HG03457 (cell line): Measurements from ENCODE around the gene IL31.

ENCODE experiments used
- ATAC-seq: cut with Tn5 transposase; IDR thresholded peaks from one replicate; pipeline ENCODE4 v1.9.1; 2021; ENCODE audit warnings: moderate number of reproducible peaks; ENCODE audit not compliant: unreplicated experiment

IL31 gene

DNA sequence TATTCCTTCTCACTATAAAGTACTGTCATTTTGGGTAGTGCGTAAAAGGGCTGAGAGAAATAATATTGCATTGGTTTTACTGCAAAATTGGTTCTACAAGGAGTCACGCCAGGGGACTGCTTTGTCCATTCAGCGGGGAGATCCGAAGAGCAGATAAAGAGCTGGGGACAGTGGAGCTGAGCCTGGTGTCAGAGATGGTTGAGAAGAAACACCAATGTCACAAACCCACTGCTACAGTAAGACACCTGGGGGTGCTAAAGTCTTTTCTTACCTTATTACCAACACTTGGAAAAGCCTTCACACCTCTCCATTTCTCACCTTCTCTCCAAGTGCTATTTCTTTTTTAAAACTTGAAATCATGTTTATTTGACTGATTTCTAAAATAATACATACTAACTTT is 14.1 kb downstream of the IL31 start:
- no peak for ATAC-seq

- no peak for ATAC-seq
These were observed 15.2 kb downstream of the IL31 start for GRCh38 chr12:122158700-122159285.

DNA sequence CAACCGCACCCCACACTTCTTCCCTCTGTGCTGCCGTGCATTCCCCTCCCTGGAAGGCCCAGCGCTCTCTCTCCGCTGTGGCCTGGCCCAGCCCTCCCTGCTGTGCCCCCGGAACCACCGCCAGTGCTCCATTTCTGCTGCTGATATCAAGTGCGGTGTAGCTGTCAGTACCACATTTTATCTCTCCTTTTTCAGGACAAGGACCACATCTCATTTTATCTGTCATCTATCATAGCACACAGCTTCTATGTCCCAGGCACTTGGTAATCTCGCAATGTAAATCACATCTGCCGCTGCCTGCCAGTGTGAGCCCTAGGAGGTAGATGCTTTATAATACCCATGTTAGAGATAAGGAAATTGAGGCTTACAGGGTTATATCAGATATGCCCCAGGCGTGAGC is 18.3 kb downstream of the IL31 start:
- ATAC-seq: no peak

- no peak for ATAC-seq
These were observed 21.3 kb downstream of the IL31 start for GRCh38 chr12:122152754-122153153.

GRCh38 chr12:122150127-122150681 is 23.8 kb downstream of the IL31 start:
- no peak for ATAC-seq

GRCh38 chr12:122148657-122149056 is 25.4 kb downstream of the IL31 start:
- no peak for ATAC-seq

DNA sequence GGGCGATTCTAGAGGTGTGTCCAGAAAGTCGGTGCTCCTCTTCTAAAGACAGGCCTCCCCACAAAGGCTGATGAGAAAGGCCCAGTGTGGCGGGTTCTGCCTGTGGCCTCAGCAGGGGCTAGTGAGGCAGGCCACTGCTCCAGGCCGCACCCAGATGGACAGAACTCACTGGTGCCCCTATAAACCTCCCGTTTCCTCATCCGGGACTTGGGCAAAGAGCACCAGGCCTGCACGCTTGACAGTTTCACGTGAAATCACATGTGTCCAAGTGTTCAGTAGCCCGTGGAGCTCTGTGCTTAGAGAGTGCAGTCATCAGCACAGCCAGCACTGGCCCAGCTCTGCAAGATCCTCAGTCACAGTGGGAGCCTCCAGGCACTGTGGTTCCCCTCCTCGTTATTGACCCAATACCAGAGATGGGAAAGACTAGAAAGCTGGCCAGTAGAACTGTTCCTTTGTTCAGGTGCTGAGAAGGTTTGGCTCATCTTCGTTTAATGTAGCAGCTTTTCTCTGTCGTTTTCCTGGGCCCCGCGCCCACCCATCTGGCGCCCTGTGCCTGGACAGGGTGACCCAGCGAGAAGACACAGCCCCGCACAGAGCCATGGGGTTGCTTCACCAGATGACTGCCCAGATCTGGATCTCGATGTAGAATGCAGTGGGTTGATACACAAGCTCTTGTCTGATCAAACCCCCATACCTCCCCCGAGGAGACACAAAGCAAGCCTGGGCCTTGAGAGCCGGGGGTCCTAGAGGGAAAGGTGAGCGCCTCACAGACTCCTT is 26.3 kb downstream of the IL31 start:
- no peak for ATAC-seq

DNA sequence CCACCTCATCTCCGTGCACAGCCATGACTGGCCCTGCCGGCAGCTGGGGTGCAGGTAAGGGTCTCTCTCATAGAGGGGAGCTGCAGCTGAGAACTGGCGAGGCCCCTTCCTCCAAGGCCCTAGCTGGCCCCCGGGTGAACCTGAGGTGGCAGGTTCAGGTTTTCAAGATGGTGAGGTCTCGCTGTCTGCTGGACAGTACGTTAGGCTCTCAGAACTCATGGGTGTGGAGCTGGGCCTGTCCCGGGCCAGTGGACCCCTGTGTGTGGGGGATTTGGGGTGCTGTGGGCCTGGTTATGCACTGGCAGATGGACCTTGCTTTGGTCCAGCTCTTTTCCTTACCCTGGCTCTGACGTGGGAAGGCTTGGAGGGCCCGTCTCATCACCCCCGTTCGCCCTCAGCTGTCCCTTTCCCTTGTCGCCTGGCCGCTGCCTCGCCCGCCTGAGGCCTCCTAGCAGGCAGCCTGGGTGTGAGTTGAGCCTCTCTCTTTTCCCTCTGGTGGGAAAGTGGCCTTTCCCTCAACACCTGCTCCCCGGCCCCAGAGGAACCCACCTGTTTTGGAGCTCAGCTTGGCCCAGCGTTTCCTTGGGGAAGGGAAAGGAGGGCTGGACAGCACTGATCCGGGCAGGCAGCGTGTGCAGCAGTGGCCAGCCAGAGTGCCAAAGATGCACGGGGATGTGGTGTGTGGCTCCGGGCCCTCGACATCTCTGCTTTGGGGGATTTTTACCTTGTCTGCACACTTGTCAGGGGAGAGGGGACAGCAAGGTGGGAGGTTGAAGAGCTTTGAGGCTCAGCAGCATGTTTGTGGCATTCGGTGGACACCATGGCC is 28.3 kb downstream of the IL31 start:
- ATAC-seq: no peak

GRCh38 chr12:122144885-122145284 is 29.1 kb downstream of the IL31 start:
- no peak for ATAC-seq

- no peak for ATAC-seq
These were observed 31.2 kb downstream of the IL31 start for GRCh38 chr12:122142857-122143256.

- ATAC-seq: no peak
These were observed 31.9 kb downstream of the IL31 start for GRCh38 chr12:122141911-122142725.

- no peak for ATAC-seq
These were observed 33.4 kb downstream of the IL31 start for GRCh38 chr12:122140467-122141257.

DNA sequence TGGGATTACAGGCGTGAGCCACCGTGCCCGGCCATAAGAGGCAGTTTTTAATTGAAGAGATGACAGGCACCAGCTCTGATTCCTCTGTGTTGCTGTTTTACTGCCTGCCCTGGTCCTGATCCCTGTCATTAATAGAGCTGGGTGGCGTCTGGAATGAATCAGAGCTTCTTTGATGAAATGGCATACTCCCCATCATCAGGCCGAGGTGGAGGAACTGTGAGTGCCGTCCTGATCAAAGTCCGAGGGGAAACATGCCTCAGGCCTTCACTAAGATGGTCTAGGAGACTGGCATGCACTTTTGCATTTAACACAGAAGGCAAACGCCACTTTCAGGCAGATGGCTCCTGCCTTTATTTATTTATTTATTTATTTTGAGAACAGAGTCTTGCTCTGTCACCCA is 34.1 kb downstream of the IL31 start:
- no peak for ATAC-seq

DNA sequence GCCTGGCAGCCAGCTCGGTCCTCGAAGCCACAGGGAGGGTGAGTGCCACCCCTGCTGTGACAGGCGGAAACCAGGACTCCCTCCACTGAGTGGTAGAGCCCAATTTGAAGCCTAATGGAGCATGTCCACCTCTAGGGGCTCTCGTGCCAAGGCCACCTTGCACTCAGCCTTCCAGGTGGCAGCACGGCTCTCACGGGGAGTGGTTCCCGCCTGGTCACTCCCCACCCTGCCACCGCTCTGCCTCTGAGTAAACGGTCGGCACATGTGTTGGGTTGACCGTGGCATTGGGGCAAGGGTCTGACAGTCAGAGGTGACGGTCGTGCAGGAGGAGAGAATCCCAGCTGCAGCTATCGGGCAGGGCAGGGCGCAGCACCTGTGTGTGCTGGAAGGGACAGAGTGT is 34.8 kb downstream of the IL31 start:
- ATAC-seq: no peak

DNA sequence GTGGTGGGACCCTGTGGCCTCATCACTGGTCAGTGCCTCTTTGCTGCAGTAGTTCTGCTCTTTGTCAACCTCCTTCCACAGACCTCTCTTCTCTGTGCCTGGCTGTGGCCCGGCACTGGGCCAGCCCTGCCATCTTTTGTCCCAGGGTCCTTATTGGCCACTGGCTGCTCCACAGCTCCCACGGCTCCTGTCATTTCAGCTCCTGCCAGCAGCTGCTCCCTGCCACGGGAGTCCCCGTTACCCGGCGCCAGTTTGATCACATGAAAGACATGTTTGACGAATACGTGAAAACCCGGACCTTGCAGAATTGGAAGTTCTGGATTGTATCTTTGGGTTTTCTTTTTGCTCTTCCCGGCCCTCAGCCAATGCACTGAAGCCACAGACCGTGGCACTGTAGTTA is 35.4 kb downstream of the IL31 start:
- ATAC-seq: no peak

DNA sequence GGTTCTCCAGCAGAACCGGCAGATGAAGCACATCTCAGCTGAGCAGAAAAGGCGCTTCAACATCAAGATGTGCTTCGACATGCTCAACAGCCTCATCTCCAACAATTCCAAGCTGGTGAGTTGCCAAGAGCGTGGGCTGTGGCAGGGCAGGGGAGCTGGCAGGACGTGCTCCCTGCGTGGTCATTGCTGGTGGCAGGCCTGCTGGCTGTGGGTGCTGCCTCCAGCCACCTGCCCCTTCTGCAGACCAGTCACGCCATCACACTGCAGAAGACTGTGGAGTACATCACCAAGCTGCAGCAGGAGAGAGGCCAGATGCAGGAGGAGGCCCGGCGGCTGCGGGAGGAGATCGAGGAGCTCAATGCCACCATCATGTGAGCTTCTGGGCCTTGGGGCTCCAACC is 35.8 kb downstream of the IL31 start:
- ATAC-seq: no peak

- ATAC-seq: no peak
These were observed 36.3 kb downstream of the IL31 start for GRCh38 chr12:122137681-122138080.

DNA sequence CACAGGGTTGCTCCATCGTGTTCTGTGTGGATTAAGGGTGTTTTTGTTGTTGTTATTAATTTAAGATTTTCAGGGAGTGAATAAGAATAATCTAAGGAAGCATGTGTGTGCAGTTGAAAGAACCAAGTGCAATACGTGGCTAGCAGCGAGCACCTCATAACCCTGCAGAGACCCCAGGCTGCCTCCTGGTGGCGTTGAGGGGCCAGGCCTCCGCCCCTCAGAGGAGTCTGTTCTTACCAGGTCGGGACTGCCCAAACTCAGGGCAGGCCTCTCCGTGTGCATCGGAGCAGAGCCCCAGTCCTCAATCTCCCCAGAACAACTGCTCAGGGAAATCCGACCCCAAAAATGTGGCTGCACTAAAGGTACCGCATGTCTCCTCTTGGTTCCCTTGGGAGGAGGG is 36.8 kb downstream of the IL31 start:
- ATAC-seq: no peak

DNA sequence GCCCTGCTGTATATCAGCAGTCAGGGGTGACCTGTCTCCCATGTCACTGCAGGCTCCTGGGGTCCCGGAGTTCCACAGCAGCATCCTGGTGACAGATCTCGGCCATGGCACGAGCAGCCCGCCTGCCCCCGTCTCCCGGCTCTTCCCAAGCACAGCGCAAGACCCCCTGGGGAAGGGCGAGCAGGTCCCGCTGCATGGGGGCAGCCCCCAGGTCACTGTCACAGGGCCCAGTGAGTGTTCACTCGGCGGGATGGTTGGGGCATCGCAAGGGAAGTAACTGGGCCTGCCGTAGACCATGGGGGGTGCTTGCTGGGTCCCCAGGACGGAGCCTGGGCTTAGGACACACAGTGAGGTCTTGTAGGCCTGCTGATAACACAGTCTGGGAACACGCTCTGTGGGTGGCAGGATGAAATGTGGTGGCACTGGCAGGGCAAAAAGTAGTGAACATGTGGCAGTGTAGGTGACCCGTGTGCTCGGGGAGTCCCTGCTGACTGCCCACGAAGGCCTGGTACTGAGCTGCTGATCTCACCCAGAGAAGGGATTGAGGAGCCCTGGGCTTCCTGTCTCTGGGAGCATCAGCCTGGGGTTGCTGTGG is 38.5 kb downstream of the IL31 start:
- ATAC-seq: no peak
